Uterus (tissue), 4 donors: ENCODE measurements around the gene SUPT3H. TPM values are rescaled to one million over a fixed set of nuclear protein-coding genes. Genes with fewer than 3 reads are reported as not detected.

ENCODE experiments used
- DNase-seq, 2 donors: peaks; one replicate each; pipeline ENCODE4 v3.0.0-alpha.2; 2019 to 2020
- H3K27ac ChIP-seq, 2 donors: fragments of 200-600 bp; sonication (generic); 1 replicate in 1 of 2; 2 replicates in 1 of 2; pipeline ENCODE4 v1.5.1; 2016 to 2018
- H3K27me3 ChIP-seq, 2 donors: fragments of 200-600 bp; sonication (generic); one replicate each; pipeline ENCODE4 v1.5.1; 2018 to 2019; ENCODE audit warnings: control low read depth in 1 of 2
- H3K36me3 ChIP-seq, 2 donors: fragments of 200-600 bp; sonication (generic); one replicate each; pipeline ENCODE4 v1.5.1; 2019; ENCODE audit warnings: control low read depth in 1 of 2
- H3K4me1 ChIP-seq, 2 donors: fragments of 200-600 bp; sonication (generic); one replicate each; pipeline ENCODE4 v1.5.1; 2018 to 2019; ENCODE audit warnings: control low read depth in 1 of 2
- H3K4me3 ChIP-seq, 2 donors: fragments of 200-600 bp; sonication (generic); 1 replicate in 1 of 2; 2 replicates in 1 of 2; pipeline ENCODE4 v1.5.1; 2018 to 2019; ENCODE audit warnings: mild to moderate bottlenecking in 1 of 2
- H3K9me3 ChIP-seq, 2 donors: fragments of 200-600 bp; sonication (generic); one replicate each; pipeline ENCODE4 v1.5.1; 2019; ENCODE audit warnings: control low read depth in 1 of 2
- POLR2A ChIP-seq, 2 donors: fragments of 450-650 bp; IDR thresholded peaks; one replicate each; pipeline ENCODE4 v1.6.1; 2016; ENCODE audit warnings: antibody characterized with exemption in 2 of 2, mild to moderate bottlenecking in 1 of 2, moderate library complexity in 1 of 2
- intact Hi-C: fragments of 100-400 bp; cut with DNase I; formaldehyde crosslinking; loops from one replicate; pipeline ENCODE4 v1.15.1; 2023; ENCODE audit warnings: low total_unique reads
- total RNA-seq, 4 donors: library from RNA; depleted of rRNA in 3 of 4; stranded (reverse); fragments of >200 nt in 3 of 4; gene quantifications; one replicate each; pipeline versions ENCODE4 v1.1.0 to v1.2.4, GENCODE V29; 2014 to 2023
- TF ChIP-seq, protein P1 (sequence below), 4 experiments: fragments of 200-600 bp in 2 of 4; fragments of 450-650 bp in 2 of 4; sonication (generic) in 2 of 4; IDR thresholded peaks; one replicate each; pipeline ENCODE4 v1.5.1; 2016 to 2019; ENCODE audit warnings: antibody characterized with exemption in 4 of 4, mild to moderate bottlenecking in 2 of 4, moderate library complexity in 1 of 4
- donor health status: DM: yes; HTN: yes; CAD: no.

SUPT3H gene
- total RNA-seq, 4 donors from 2014 or later: 1.3 to 14.9 (median 7.6) TPM

DNA sequence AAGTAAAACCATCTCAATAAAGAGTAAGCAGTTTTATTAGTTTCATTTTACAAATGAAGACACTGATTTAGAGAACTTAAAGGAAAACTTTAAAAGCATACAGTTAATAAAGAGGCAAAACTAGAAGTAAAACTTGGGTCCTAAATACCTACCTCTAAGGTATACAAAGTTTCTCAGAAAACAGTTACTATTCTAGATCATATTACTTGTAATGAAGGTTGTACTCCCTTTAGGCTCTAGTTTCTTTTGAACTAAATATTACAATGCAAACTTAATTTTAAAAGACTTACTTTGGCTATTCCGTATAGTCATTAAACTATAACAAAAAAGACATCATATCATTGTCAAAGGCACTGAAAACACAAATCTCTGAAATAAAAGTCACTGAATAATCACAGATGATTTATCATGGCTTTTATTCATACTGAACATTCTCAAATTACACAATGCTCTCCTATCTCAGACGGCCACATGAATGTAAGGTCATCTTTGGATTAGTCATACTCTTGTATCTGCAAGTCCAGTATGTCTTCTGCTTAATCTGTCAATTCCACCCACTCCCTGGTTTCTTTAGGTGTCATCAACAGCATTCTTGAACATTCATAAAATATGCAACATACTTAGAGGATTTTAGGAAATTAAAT is 411.2 kb downstream of the SUPT3H start:
- Histone ChIP-seq H3K27ac (no peak overlapping the region), H3K4me1 (no peaks in the 10 kb centered on the region), H3K9me3 (no peaks in the 10 kb centered on the region), H3K27me3 (no peaks in the 10 kb centered on the region), H3K36me3 (no peaks in the 10 kb centered on the region), H3K4me3 (no peak overlapping the region)
- TF ChIP-seq POLR2A (IDR thresholded peaks at IDR 0.05): no peak
- TF ChIP-seq, protein P1, sequence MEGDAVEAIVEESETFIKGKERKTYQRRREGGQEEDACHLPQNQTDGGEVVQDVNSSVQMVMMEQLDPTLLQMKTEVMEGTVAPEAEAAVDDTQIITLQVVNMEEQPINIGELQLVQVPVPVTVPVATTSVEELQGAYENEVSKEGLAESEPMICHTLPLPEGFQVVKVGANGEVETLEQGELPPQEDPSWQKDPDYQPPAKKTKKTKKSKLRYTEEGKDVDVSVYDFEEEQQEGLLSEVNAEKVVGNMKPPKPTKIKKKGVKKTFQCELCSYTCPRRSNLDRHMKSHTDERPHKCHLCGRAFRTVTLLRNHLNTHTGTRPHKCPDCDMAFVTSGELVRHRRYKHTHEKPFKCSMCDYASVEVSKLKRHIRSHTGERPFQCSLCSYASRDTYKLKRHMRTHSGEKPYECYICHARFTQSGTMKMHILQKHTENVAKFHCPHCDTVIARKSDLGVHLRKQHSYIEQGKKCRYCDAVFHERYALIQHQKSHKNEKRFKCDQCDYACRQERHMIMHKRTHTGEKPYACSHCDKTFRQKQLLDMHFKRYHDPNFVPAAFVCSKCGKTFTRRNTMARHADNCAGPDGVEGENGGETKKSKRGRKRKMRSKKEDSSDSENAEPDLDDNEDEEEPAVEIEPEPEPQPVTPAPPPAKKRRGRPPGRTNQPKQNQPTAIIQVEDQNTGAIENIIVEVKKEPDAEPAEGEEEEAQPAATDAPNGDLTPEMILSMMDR (IDR thresholded peaks at IDR 0.05): no peak
- DNase-seq: no peak
- intact Hi-C loops: no loop called here

DNA sequence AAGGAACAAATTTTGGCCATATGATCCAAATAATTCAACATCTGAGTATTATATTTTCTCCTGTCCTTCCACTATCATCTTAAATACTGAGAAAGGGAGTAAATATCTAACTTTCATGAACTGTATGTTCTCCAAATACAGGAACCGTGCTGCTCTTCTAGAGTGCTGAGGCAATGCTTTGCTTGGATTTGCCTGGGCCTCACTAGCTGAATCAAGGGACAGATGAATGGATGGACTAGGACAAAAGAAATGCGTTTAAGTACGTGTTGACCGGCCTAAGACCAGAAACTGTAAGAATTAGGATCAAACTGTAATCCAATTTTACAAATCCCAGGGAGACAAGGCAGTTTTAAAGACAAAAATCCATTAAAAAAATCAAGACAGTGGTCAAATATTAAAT is 412.0 kb downstream of the SUPT3H start:
- no peak for TF ChIP-seq POLR2A (IDR thresholded peaks at IDR 0.05)
- TF ChIP-seq, protein P1 (IDR thresholded peaks at IDR 0.05): no peak
- DNase-seq: no peak
- no peaks in the 10 kb centered on the region for H3K9me3 ChIP-seq
- intact Hi-C loops: no loop called here
- no peaks in the 10 kb centered on the region for H3K27me3 ChIP-seq
- no peak overlapping the region for H3K4me3 ChIP-seq
- H3K4me1 ChIP-seq: no peaks in the 10 kb centered on the region
- no peaks in the 10 kb centered on the region for H3K36me3 ChIP-seq
- no peak overlapping the region for H3K27ac ChIP-seq

DNA sequence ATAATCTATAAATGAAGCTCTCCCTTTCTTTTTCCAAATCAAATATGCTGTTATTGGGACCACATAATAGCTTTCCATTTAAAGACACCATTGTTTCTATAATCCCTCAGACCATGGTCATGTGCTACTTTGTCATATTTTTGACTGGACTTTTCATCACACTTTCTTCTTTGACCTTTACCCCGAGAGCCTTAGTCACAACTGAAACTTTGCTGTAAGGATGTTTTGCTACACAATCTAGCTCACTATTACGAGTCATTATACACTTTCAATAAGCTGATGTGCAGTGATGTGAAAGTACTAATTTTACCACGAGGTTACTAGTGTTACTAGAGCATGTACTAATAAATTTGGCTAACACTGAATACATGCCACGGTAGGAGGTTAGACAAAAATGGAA is 416.8 kb downstream of the SUPT3H start:
- Histone ChIP-seq H3K27ac (no peak overlapping the region), H3K36me3 (no peaks in the 10 kb centered on the region), H3K4me3 (no peak overlapping the region), H3K9me3 (no peaks in the 10 kb centered on the region), H3K27me3 (no peaks in the 10 kb centered on the region), H3K4me1 (no peaks in the 10 kb centered on the region)
- intact Hi-C loops: no loop called here
- TF ChIP-seq, protein P1 (IDR thresholded peaks at IDR 0.05): no peak
- no peak for TF ChIP-seq POLR2A (IDR thresholded peaks at IDR 0.05)
- DNase-seq: no peak

DNA sequence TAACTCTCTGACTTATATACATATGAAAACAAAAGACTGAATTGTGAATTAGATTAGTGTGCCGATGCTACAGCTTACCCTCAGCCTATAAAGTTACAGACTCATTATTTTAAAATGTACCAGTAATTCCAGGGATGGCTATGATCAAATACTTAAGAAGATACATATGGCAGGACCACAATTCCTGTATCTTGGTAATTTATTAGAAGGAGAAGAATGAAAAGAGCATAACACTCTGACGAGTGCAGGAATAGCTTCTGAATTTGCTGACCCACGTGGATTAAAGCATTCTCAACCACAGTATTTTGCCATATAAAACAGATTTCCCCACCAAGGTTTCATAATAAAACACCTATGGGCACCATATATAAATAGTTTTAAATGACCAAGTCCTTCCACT is 418.1 kb downstream of the SUPT3H start:
- H3K36me3 ChIP-seq: no peaks in the 10 kb centered on the region
- H3K27me3 ChIP-seq: no peaks in the 10 kb centered on the region
- DNase-seq: no peak
- H3K27ac ChIP-seq: no peak overlapping the region
- no peak overlapping the region for H3K4me3 ChIP-seq
- no peaks in the 10 kb centered on the region for H3K9me3 ChIP-seq
- no peaks in the 10 kb centered on the region for H3K4me1 ChIP-seq
- intact Hi-C loops: no loop called here
- no peak for TF ChIP-seq POLR2A (IDR thresholded peaks at IDR 0.05)
- TF ChIP-seq, protein P1 (IDR thresholded peaks at IDR 0.05): no peak

DNA sequence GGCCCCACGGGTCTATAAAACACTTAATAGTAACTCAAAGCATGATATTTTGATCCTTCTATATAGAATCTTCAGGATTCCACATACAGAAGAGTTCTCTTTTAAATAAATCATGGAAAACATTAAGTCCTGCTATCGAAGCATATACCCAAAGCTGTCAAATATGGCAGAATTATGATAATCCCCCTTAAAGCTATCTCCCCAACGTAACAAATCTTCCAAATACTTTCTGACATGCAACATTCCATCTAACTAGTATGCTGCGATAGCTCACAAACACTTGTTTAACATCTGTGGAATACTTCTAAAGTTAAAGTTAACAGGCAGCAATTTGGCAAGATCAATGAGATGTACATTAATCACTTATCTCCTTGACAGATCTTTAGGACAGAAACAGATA is 420.6 kb downstream of the SUPT3H start:
- TF ChIP-seq, protein P1 (IDR thresholded peaks at IDR 0.05): no peak
- no peak for TF ChIP-seq POLR2A (IDR thresholded peaks at IDR 0.05)
- intact Hi-C loops: no loop called here
- no peak for DNase-seq
- H3K4me3 ChIP-seq: no peak overlapping the region
- no peaks in the 10 kb centered on the region for H3K4me1 ChIP-seq
- H3K27ac ChIP-seq: no peak overlapping the region
- no peaks in the 10 kb centered on the region for H3K9me3 ChIP-seq
- no peaks in the 10 kb centered on the region for H3K36me3 ChIP-seq
- H3K27me3 ChIP-seq: no peaks in the 10 kb centered on the region
